ENCODE results near the gene SETD5.

DNA sequence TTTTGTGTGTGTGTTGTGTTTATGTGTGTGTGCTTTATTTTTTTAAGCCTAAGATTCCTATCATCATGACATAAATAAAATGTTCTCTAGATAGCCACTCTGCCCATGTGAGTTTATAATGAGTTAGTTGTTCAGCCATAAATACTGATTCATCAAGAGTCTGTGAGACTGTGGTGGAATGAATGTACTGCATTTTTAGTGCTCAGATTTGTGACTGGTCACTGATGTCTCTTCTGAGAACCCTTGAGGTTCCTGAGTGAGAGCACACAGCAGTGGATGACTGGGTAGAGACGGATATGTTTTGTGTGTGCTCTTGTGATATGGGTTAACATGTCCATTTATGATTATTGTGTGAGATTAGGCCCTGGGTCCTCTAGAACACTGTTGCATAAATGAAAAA, 51.2 kb downstream of the SETD5 start:
- TF ChIP-seq, protein P1, sequence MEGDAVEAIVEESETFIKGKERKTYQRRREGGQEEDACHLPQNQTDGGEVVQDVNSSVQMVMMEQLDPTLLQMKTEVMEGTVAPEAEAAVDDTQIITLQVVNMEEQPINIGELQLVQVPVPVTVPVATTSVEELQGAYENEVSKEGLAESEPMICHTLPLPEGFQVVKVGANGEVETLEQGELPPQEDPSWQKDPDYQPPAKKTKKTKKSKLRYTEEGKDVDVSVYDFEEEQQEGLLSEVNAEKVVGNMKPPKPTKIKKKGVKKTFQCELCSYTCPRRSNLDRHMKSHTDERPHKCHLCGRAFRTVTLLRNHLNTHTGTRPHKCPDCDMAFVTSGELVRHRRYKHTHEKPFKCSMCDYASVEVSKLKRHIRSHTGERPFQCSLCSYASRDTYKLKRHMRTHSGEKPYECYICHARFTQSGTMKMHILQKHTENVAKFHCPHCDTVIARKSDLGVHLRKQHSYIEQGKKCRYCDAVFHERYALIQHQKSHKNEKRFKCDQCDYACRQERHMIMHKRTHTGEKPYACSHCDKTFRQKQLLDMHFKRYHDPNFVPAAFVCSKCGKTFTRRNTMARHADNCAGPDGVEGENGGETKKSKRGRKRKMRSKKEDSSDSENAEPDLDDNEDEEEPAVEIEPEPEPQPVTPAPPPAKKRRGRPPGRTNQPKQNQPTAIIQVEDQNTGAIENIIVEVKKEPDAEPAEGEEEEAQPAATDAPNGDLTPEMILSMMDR (conservative IDR thresholded peaks at IDR 0.05; ENCODE audit: low read depth in 2 of 2) = no peak
- TF ChIP-seq EZH2 (IDR thresholded peaks at IDR 0.05; ENCODE audit: low read depth, unreplicated experiment) (no peak), NANOG (IDR thresholded peaks at IDR 0.05; ENCODE audit: borderline replicate concordance) (no peak), EZH2phosphoT487 (IDR thresholded peaks at IDR 0.05; ENCODE audit: unreplicated experiment) (no peak), POLR2AphosphoS5 (IDR thresholded peaks at IDR 0.05; ENCODE audit: low read depth) (no peak), CREB1 (CRISPR knock-in tag; IDR thresholded peaks at IDR 0.05; ENCODE audit: low read depth) (no peak), ZNF114 (CRISPR knock-in tag; IDR thresholded peaks at IDR 0.05) (no peak), ZNF331 (CRISPR knock-in tag; IDR thresholded peaks at IDR 0.05; ENCODE audit: low read depth) (no peak)
- TF ChIP-seq, protein P2, sequence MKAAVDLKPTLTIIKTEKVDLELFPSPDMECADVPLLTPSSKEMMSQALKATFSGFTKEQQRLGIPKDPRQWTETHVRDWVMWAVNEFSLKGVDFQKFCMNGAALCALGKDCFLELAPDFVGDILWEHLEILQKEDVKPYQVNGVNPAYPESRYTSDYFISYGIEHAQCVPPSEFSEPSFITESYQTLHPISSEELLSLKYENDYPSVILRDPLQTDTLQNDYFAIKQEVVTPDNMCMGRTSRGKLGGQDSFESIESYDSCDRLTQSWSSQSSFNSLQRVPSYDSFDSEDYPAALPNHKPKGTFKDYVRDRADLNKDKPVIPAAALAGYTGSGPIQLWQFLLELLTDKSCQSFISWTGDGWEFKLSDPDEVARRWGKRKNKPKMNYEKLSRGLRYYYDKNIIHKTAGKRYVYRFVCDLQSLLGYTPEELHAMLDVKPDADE (IDR thresholded peaks at IDR 0.05) = no peak
- TF ChIP-seq, protein P3, sequence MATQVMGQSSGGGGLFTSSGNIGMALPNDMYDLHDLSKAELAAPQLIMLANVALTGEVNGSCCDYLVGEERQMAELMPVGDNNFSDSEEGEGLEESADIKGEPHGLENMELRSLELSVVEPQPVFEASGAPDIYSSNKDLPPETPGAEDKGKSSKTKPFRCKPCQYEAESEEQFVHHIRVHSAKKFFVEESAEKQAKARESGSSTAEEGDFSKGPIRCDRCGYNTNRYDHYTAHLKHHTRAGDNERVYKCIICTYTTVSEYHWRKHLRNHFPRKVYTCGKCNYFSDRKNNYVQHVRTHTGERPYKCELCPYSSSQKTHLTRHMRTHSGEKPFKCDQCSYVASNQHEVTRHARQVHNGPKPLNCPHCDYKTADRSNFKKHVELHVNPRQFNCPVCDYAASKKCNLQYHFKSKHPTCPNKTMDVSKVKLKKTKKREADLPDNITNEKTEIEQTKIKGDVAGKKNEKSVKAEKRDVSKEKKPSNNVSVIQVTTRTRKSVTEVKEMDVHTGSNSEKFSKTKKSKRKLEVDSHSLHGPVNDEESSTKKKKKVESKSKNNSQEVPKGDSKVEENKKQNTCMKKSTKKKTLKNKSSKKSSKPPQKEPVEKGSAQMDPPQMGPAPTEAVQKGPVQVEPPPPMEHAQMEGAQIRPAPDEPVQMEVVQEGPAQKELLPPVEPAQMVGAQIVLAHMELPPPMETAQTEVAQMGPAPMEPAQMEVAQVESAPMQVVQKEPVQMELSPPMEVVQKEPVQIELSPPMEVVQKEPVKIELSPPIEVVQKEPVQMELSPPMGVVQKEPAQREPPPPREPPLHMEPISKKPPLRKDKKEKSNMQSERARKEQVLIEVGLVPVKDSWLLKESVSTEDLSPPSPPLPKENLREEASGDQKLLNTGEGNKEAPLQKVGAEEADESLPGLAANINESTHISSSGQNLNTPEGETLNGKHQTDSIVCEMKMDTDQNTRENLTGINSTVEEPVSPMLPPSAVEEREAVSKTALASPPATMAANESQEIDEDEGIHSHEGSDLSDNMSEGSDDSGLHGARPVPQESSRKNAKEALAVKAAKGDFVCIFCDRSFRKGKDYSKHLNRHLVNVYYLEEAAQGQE (IDR thresholded peaks at IDR 0.05; ENCODE audit: unreplicated experiment) = no peak

Data from GM23338 (cell line).